Activated naive CD8-positive, alpha-beta T cell treated with anti-CD3 and anti-CD28 coated beads for 36 hours (primary cell): ENCODE results near the gene PLA2G4D. TPM values are rescaled to one million over a fixed set of nuclear protein-coding genes. Genes with fewer than 3 reads are reported as not detected.

Source experiments
- DNase-seq: peaks from one replicate; pipeline ENCODE4 v3.0.0; 2021
- H3K27ac Mint-ChIP-seq: one replicate; pipeline ENCODE4 v1.8.0; 2022; ENCODE audit warnings: mild to moderate bottlenecking, moderate library complexity, mixed read lengths
- H3K27me3 Mint-ChIP-seq: one replicate; pipeline ENCODE4 v1.8.0; 2022; ENCODE audit warnings: mild to moderate bottlenecking, mixed read lengths
- H3K36me3 Mint-ChIP-seq: one replicate; pipeline ENCODE4 v1.8.0; 2021; ENCODE audit warnings: mild to moderate bottlenecking, mixed read lengths
- H3K4me1 Mint-ChIP-seq: one replicate; pipeline ENCODE4 v1.8.0; 2021; ENCODE audit warnings: mixed read lengths
- H3K4me3 Mint-ChIP-seq: one replicate; pipeline ENCODE4 v1.8.0; 2022; ENCODE audit warnings: mild to moderate bottlenecking, moderate library complexity, mixed read lengths
- H3K9me3 Mint-ChIP-seq: one replicate; pipeline ENCODE4 v1.8.0; 2022; ENCODE audit warnings: mixed read lengths
- total RNA-seq, 2 experiments: library from RNA; stranded (reverse); gene quantifications; one replicate each; pipeline ENCODE4 v1.2.3, GENCODE V29; 2021

Gene PLA2G4D
- total RNA-seq, 2 experiments from 2014 or later: not detected

GRCh38 chr15:42078903-42079302 lies 15.5 kb downstream of the PLA2G4D start:
- Mint-ChIP-seq H3K27me3 (peaks cover 6% of the 10 kb centered on the region), H3K27ac (no peak overlapping the region), H3K36me3 (no peaks in the 10 kb centered on the region), H3K4me1 (peaks cover under 1% of the 10 kb centered on the region), H3K9me3 (no peaks in the 10 kb centered on the region), H3K4me3 (no peak overlapping the region)
- no peak for DNase-seq

- H3K9me3 Mint-ChIP-seq: no peaks in the 10 kb centered on the region
- H3K27me3 Mint-ChIP-seq: peaks cover 3% of the 10 kb centered on the region
- no peak overlapping the region for H3K27ac Mint-ChIP-seq
- H3K4me3 Mint-ChIP-seq: no peak overlapping the region
- DNase-seq: no peak
- no peaks in the 10 kb centered on the region for H3K36me3 Mint-ChIP-seq
- H3K4me1 Mint-ChIP-seq: no peaks in the 10 kb centered on the region
Observed at GRCh38 chr15:42077689-42078088, 16.7 kb downstream of the PLA2G4D start.

- H3K4me1 Mint-ChIP-seq: no peaks in the 10 kb centered on the region
- H3K9me3 Mint-ChIP-seq: no peaks in the 10 kb centered on the region
- no peak overlapping the region for H3K27ac Mint-ChIP-seq
- H3K36me3 Mint-ChIP-seq: no peaks in the 10 kb centered on the region
- DNase-seq: no peak
- H3K27me3 Mint-ChIP-seq: no peaks in the 10 kb centered on the region
- H3K4me3 Mint-ChIP-seq: no peak overlapping the region
Observed at GRCh38 chr15:42073418-42073817, 20.9 kb downstream of the PLA2G4D start.

- H3K36me3 Mint-ChIP-seq: no peaks in the 10 kb centered on the region
Observed at GRCh38 chr15:42072141-42072685, 22.1 kb downstream of the PLA2G4D start.

GRCh38 chr15:42071717-42072116 lies 22.6 kb downstream of the PLA2G4D start:
- no peak for DNase-seq
- peaks cover 4% of the 10 kb centered on the region for H3K9me3 Mint-ChIP-seq
- no peak overlapping the region for H3K27ac Mint-ChIP-seq
- H3K4me1 Mint-ChIP-seq: no peaks in the 10 kb centered on the region
- H3K4me3 Mint-ChIP-seq: no peak overlapping the region
- H3K36me3 Mint-ChIP-seq: no peaks in the 10 kb centered on the region
- peaks cover 4% of the 10 kb centered on the region for H3K27me3 Mint-ChIP-seq

More at GRCh38 chr15:42072141-42072685, 22.1 kb downstream of the PLA2G4D start:
- no peak overlapping the region for H3K27ac Mint-ChIP-seq
- H3K4me1 Mint-ChIP-seq: no peaks in the 10 kb centered on the region
- peaks cover 4% of the 10 kb centered on the region for H3K9me3 Mint-ChIP-seq
- no peak for DNase-seq
- H3K4me3 Mint-ChIP-seq: no peak overlapping the region
- peaks cover 3% of the 10 kb centered on the region for H3K27me3 Mint-ChIP-seq

GRCh38 chr15:42070976-42071350 lies 23.4 kb downstream of the PLA2G4D start:
- Mint-ChIP-seq H3K27me3 (peaks cover 11% of the 10 kb centered on the region), H3K36me3 (no peaks in the 10 kb centered on the region), H3K4me3 (no peak overlapping the region), H3K9me3 (peaks cover 4% of the 10 kb centered on the region), H3K27ac (no peak overlapping the region), H3K4me1 (no peaks in the 10 kb centered on the region)
- no peak for DNase-seq

GRCh38 chr15:42070279-42070975 lies 23.9 kb downstream of the PLA2G4D start:
- Mint-ChIP-seq H3K27ac (no peak overlapping the region), H3K9me3 (peaks cover 4% of the 10 kb centered on the region), H3K27me3 (peaks cover 11% of the 10 kb centered on the region), H3K4me1 (no peaks in the 10 kb centered on the region), H3K4me3 (no peak overlapping the region), H3K36me3 (no peaks in the 10 kb centered on the region)
- DNase-seq: no peak

- no peaks in the 10 kb centered on the region for H3K4me1 Mint-ChIP-seq
- DNase-seq: no peak
- no peaks in the 10 kb centered on the region for H3K36me3 Mint-ChIP-seq
- H3K4me3 Mint-ChIP-seq: no peak overlapping the region
- peaks cover 4% of the 10 kb centered on the region for H3K9me3 Mint-ChIP-seq
- peaks cover 11% of the 10 kb centered on the region for H3K27me3 Mint-ChIP-seq
- H3K27ac Mint-ChIP-seq: no peak overlapping the region
Observed at GRCh38 chr15:42069496-42070278, 24.7 kb downstream of the PLA2G4D start.

GRCh38 chr15:42069025-42069424 lies 25.3 kb downstream of the PLA2G4D start:
- Mint-ChIP-seq H3K27ac (no peak overlapping the region), H3K27me3 (peaks cover 11% of the 10 kb centered on the region), H3K4me1 (no peaks in the 10 kb centered on the region), H3K36me3 (no peaks in the 10 kb centered on the region), H3K4me3 (no peak overlapping the region), H3K9me3 (peaks cover 4% of the 10 kb centered on the region)
- no peak for DNase-seq

GRCh38 chr15:42068601-42069000 lies 25.8 kb downstream of the PLA2G4D start:
- Mint-ChIP-seq H3K27me3 (peaks cover 11% of the 10 kb centered on the region), H3K27ac (no peak overlapping the region), H3K4me1 (no peaks in the 10 kb centered on the region), H3K4me3 (no peak overlapping the region), H3K36me3 (no peaks in the 10 kb centered on the region), H3K9me3 (peaks cover 4% of the 10 kb centered on the region)
- DNase-seq: no peak

GRCh38 chr15:42066764-42067415 lies 27.5 kb downstream of the PLA2G4D start:
- DNase-seq: no peak
- Mint-ChIP-seq H3K27ac (no peak overlapping the region), H3K9me3 (peaks cover 4% of the 10 kb centered on the region), H3K27me3 (peaks cover 11% of the 10 kb centered on the region), H3K4me3 (no peak overlapping the region), H3K36me3 (no peaks in the 10 kb centered on the region), H3K4me1 (no peaks in the 10 kb centered on the region)

- no peaks in the 10 kb centered on the region for H3K4me1 Mint-ChIP-seq
- no peak overlapping the region for H3K4me3 Mint-ChIP-seq
- no peaks in the 10 kb centered on the region for H3K36me3 Mint-ChIP-seq
- DNase-seq: no peak
- H3K9me3 Mint-ChIP-seq: peaks cover 4% of the 10 kb centered on the region
- H3K27me3 Mint-ChIP-seq: peaks cover 11% of the 10 kb centered on the region
- H3K27ac Mint-ChIP-seq: no peak overlapping the region
Observed at GRCh38 chr15:42065468-42065867, 28.9 kb downstream of the PLA2G4D start.

- H3K4me1 Mint-ChIP-seq: no peaks in the 10 kb centered on the region
- no peak overlapping the region for H3K4me3 Mint-ChIP-seq
- no peaks in the 10 kb centered on the region for H3K36me3 Mint-ChIP-seq
- no peak for DNase-seq
- peaks cover 11% of the 10 kb centered on the region for H3K27me3 Mint-ChIP-seq
- peaks cover 4% of the 10 kb centered on the region for H3K9me3 Mint-ChIP-seq
- no peak overlapping the region for H3K27ac Mint-ChIP-seq
Observed at GRCh38 chr15:42065033-42065432, 29.3 kb downstream of the PLA2G4D start.

- Mint-ChIP-seq H3K36me3 (no peaks in the 10 kb centered on the region), H3K4me1 (no peaks in the 10 kb centered on the region), H3K9me3 (peaks cover 4% of the 10 kb centered on the region), H3K4me3 (no peak overlapping the region), H3K27ac (no peak overlapping the region), H3K27me3 (peaks cover 14% of the 10 kb centered on the region)
- no peak for DNase-seq
Observed at GRCh38 chr15:42064271-42064670, 30.1 kb downstream of the PLA2G4D start.
